Stimulated activated naive CD8-positive, alpha-beta T cell treated with anti-CD3 and anti-CD28 coated beads, Interleukin-15, amount 100 ng/mL, for 72 hours (primary cell): Measurements from ENCODE around the gene OR2T1.
A peak's percentile ranks its signal among the peaks of the same experiment; 100 is the strongest.
"Not testable (repeated sequence)": the region's sequence is repeated elsewhere in the genome, so short reads cannot be mapped to it uniquely, and the experiment has no call there.

ENCODE experiments used
- ATAC-seq: fragments of 150-1000 bp; cut with Tn5 transposase; 2 replicates; pipeline ENCODE4 v1.10.0; 2021; ENCODE audit warnings: mild to moderate bottlenecking, moderate library complexity
- DNase-seq, 2 donors: peaks; one replicate each; pipeline ENCODE4 v3.0.0; 2021 to 2022
- H3K27ac Mint-ChIP-seq, 2 donors: one replicate each; pipeline ENCODE4 v1.8.0; 2022; ENCODE audit warnings: mild to moderate bottlenecking in 2 of 2, mixed read lengths in 2 of 2, moderate library complexity in 2 of 2
- H3K27me3 Mint-ChIP-seq: one replicate; pipeline ENCODE4 v1.8.0; 2022; ENCODE audit warnings: mixed read lengths
- H3K4me1 Mint-ChIP-seq: one replicate; pipeline ENCODE4 v1.8.0; 2022; ENCODE audit warnings: mild to moderate bottlenecking, mixed read lengths
- H3K4me3 Mint-ChIP-seq, 2 donors: one replicate each; pipeline ENCODE4 v1.8.0; 2022; ENCODE audit warnings: mild to moderate bottlenecking in 2 of 2, mixed read lengths in 2 of 2, moderate library complexity in 1 of 2
- H3K9me3 Mint-ChIP-seq, 2 donors: one replicate each; pipeline ENCODE4 v1.8.0; 2022; ENCODE audit warnings: mixed read lengths in 2 of 2

The OR2T1 gene

DNA sequence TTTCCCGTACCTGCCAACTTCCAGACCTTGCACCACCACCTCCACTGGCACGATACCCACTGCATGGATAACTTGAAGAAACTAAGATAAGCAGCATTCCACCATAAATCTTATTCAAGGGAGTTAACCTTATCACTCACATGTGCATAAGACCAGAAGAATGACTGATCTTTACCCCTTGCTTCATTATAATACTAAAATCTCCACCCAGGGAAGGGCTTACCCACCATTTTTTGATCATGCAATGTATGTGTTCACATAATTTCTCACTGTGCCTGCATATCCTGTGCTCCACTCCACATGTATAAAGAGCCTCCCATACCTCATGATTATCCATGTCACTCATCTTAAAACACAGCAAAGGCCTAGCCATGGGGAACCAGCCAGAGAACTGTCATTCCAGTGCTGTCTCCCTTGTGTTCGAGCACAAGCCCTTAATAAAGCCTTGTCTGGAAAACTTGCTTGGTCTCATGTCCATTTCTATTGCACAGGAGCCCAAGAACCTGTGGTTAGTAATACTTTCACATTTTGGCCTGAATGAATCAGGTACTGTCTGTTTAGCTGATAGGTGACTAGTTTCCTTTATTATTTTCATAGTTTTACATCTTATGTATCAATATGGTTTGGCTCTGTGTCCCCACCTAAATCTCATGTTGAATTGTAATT, 24.8 kb downstream of the OR2T1 start:
- DNase-seq, ATAC-seq, H3K27me3 Mint-ChIP-seq, H3K4me3 Mint-ChIP-seq, H3K4me1 Mint-ChIP-seq, H3K27ac Mint-ChIP-seq: not testable (repeated sequence)
- H3K9me3 Mint-ChIP-seq = peaks cover 15 to 16% of the 10 kb centered on the region in 2 donors

DNA sequence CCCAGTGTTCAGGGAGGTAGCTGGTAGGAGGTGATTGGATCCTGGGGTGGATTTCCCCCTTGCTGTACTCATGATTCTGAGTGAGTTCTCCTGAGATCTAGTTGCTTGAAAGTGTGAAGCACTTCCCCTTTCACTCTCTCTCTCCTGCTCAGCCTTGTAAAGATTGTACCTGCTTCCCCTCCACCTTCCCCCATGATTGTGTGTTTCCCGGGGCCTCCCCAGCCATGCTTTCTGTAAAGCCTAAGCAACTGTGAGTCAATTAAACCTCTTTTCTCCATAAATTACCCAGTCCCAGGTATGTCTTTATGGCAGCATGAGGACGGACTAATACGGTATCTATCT, 25.3 kb downstream of the OR2T1 start:
- not testable (repeated sequence) for H3K4me1 Mint-ChIP-seq, H3K27ac Mint-ChIP-seq, H3K4me3 Mint-ChIP-seq, H3K27me3 Mint-ChIP-seq, DNase-seq, ATAC-seq
- H3K9me3 Mint-ChIP-seq = peaks cover 10 to 11% of the 10 kb centered on the region in 2 donors

DNA sequence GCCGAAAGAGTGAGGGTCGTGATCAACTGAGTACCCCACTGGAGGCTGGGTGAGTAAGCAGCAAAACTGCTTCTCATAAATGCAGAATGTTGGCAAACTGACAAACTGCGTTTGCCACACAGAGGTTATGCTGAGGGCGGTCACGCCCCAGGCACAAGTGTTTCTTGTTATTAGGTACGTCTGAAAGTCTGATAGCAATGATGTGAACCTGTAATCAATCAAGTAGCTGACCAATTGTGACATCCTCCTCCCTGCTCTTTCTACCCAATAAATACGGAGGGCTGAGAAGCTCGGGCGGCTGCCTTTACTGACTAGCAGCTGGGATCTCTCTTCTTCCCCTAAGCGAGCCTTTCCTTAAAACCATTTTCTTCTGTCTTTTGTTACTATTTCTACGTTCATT, 28.8 kb downstream of the OR2T1 start:
- H3K4me1 Mint-ChIP-seq, DNase-seq, H3K4me3 Mint-ChIP-seq, ATAC-seq, H3K27me3 Mint-ChIP-seq, H3K27ac Mint-ChIP-seq, H3K9me3 Mint-ChIP-seq: not testable (repeated sequence)

DNA sequence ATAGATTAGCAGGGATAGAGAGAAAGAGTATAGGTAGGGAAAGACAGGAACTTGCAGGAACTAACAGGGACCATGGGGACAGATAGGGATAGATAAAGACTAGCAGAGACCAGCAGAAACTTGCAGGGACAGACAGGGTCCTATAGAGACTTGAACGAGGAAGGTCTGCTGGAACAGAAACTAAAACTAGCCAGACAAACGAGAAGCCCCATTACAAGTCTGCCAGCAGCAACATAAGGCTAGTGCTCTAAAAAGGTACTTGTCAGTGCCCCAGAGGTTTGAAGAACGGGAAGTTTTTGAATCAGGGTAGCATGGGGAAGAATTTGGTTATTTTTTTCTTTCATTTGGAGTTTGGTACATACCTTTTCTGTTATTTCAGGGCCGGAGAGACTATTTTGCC, 29.4 kb downstream of the OR2T1 start:
- H3K27ac Mint-ChIP-seq, H3K4me3 Mint-ChIP-seq, ATAC-seq: not testable (repeated sequence)

DNA sequence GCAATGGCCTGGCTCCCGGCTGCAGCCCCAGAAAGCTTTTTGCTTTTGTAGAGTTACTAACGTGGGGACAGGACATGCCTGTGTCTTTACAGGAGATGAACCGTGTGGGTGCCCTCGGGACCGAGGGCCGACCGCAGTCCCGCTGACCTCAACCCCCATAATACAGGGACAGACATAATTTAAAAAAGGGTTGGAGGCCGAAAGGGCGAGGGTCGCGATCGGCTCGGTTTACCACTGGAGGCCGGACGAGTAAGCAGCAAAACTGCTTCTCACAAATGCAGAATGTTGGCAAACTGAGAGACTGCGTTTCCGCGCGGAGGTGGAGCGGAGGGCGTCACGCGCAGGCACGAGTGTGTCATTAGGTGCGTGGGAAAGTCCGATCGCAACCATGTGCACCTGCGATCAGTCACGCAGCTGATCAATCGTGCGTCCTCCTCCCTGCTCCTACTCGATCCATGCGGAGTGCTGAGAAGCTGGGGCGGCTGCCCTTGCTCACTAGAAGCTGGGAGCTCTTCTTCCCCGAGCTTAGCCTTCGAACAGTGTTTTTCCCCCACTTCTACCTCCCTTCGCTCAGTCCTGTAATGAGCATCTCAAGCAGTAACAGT, 31.1 kb downstream of the OR2T1 start:
- not testable (repeated sequence) for ATAC-seq, DNase-seq, H3K4me3 Mint-ChIP-seq, H3K4me1 Mint-ChIP-seq, H3K27ac Mint-ChIP-seq, H3K27me3 Mint-ChIP-seq, H3K9me3 Mint-ChIP-seq

More for the DNA sequence above, 29.4 kb downstream of the OR2T1 start:
- H3K4me1 Mint-ChIP-seq, H3K27me3 Mint-ChIP-seq, DNase-seq, H3K9me3 Mint-ChIP-seq: not testable (repeated sequence)

DNA sequence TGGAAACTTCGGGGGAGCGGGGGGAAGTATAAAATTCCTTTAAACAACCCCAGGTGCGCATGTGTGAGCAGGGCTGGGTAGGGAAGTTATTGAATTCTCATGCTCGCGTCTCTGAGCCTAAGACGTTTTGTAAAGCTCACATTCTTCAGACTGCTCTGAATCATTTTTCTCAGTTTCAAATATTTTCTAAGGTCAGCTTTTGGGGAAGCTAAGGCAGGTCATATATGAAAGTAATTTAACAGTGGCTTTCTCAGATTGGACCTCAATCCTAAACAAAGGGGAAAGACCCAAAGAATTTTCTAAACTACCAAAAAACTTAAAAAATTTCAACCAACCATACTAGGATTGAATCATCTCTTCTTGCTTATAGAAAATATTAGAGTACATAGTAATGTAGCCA, 32.1 kb downstream of the OR2T1 start:
- not testable (repeated sequence) for H3K9me3 Mint-ChIP-seq, H3K4me3 Mint-ChIP-seq, H3K27me3 Mint-ChIP-seq, DNase-seq, ATAC-seq, H3K4me1 Mint-ChIP-seq, H3K27ac Mint-ChIP-seq

DNA sequence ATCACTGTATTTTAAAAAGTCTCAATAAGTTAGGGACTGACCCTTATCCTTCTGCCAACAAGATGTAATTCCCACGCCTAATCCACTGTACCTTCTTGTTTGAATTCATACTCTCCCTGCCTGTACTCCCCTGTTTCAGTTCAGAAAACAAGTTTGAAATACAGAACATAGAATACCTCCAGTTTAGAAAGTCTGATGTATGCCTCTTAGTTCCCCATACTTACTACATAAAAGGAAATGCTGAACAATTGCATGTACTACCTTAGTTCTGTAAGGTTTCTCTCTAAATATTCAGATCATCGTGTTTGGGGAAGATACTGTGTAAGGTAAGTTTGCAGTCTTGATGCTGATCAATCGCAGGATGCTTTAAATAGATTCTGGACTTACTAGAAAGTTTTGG, 33.5 kb downstream of the OR2T1 start:
- not testable (repeated sequence) for DNase-seq, ATAC-seq, H3K27me3 Mint-ChIP-seq, H3K9me3 Mint-ChIP-seq, H3K4me3 Mint-ChIP-seq, H3K27ac Mint-ChIP-seq, H3K4me1 Mint-ChIP-seq

DNA sequence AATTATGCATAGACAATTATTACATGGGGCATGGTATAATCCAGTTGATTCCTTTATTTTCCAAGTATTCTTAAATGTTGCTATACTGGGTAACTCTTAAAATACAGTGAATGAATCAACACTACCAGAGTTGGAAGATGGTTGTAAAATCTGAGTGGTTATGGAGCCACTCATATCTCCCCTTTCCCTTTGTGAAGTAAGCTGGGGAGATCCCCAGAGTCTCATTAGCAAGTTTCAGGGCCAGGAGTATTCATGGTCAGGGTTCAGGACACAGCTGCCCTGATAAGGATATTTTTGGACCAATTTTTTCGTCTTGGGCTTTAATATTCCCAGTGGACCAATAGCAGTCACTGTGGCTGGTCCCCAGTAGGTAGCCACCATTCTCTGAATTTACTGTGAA, 35.8 kb downstream of the OR2T1 start:
- not testable (repeated sequence) for H3K27ac Mint-ChIP-seq, DNase-seq, H3K4me3 Mint-ChIP-seq, H3K9me3 Mint-ChIP-seq, H3K27me3 Mint-ChIP-seq, ATAC-seq, H3K4me1 Mint-ChIP-seq

DNA sequence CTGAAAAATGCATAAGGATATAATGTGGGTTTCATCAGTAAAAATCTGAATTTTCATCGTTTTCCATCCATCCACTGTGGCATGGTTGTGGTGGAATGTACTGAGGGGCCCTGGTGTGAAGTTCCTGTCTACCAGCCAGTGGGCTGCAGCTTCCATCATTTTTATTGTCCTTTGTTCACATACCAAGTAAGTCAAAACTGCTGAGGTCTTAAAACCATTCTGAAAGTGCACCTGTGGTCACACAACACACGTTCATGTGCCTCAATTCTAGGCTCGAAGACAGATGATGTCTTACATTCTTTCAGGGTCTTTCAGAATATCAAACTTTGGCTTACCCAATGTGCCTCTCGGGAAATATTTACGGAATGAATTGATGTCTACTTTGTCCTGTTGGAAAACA, 36.4 kb downstream of the OR2T1 start:
- not testable (repeated sequence) for H3K4me3 Mint-ChIP-seq, DNase-seq, H3K27ac Mint-ChIP-seq, ATAC-seq, H3K27me3 Mint-ChIP-seq, H3K9me3 Mint-ChIP-seq, H3K4me1 Mint-ChIP-seq

DNA sequence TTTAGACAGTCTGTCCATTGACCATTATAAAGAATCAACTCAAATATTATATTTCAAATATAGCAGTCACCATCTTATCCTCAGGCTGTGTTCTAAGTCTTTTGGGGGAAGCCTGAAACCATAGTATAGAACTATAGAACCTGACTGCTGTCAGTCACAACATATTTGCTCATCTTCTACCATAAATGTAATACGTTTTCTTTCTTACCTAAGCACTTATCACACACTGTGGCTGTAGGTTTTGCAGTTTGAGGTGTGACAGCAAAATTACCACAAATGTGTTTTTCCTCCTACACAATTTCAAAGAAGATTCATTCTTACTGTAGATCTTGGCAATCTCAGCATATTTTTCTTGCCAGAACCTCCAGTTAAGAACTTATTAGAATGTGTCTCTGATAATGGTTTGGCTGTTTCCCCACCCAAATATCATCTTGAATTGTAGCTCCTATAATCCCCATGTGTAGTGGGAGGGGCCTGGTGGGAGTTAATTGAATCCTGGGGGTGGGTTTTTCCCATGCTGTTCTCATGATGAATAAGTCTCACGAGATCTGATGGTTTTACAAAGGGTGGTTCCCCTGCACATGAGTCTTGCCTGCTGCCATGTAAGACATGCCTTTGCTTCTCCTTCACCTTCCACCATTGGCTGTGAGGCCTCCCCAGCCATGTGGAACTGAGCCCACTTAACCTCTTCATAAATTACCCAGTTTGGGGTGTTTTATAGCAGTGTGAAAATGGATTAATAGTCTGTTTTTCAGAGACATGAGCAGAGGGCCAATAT, 39.8 kb downstream of the OR2T1 start:
- not testable (repeated sequence) for H3K27ac Mint-ChIP-seq, H3K4me3 Mint-ChIP-seq, H3K27me3 Mint-ChIP-seq, H3K4me1 Mint-ChIP-seq, H3K9me3 Mint-ChIP-seq, DNase-seq
- peak; percentile 45 for ATAC-seq

DNA sequence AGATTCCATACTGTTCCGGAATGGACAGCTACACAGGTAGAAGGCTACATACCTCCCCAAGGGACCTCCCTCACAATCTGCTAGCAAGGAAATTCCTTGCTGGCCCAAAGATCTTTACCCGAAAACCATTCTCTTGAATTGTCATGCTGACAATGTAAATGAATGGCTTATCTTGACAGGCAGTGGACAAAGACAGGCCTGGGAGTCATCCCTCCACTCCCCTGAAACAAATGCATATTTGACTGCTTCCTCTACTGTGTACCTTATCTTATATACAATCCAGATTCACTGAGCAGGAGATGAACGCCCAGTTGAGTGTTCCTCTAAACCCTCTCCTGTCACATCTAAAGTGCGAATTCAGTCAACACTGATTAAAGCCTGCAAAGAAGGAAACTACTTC, 41.8 kb downstream of the OR2T1 start:
- ATAC-seq, DNase-seq, H3K27me3 Mint-ChIP-seq, H3K9me3 Mint-ChIP-seq, H3K4me3 Mint-ChIP-seq, H3K27ac Mint-ChIP-seq, H3K4me1 Mint-ChIP-seq: not testable (repeated sequence)

DNA sequence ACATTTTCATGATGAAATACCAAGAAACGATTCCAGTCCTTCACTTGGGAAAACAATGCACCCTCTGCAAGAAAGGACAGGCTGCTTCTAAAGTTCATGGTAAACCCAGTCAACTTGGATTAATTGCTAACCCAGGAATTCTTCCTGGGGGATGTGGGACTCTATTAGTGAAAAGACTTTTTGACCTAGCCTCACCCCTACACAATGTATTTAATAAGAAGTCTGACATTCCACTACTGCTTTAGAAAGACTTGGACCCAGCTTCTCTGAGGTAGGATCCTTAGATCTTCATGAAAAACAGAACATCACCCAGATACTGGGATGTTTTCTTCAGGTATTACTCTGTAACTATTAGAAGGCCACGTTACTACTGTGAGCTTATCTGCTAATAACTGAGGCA, 42.6 kb downstream of the OR2T1 start, which contains the start of gene OR2T2:
Gene OR2T2 (plus strand): TSS at position 239 of the 400 bp plus-strand sequence. CDS start 7,161 bp downstream, outside the sequence.
- not testable (repeated sequence) for H3K4me3 Mint-ChIP-seq, H3K27me3 Mint-ChIP-seq, H3K4me1 Mint-ChIP-seq, DNase-seq, H3K27ac Mint-ChIP-seq, ATAC-seq, H3K9me3 Mint-ChIP-seq

DNA sequence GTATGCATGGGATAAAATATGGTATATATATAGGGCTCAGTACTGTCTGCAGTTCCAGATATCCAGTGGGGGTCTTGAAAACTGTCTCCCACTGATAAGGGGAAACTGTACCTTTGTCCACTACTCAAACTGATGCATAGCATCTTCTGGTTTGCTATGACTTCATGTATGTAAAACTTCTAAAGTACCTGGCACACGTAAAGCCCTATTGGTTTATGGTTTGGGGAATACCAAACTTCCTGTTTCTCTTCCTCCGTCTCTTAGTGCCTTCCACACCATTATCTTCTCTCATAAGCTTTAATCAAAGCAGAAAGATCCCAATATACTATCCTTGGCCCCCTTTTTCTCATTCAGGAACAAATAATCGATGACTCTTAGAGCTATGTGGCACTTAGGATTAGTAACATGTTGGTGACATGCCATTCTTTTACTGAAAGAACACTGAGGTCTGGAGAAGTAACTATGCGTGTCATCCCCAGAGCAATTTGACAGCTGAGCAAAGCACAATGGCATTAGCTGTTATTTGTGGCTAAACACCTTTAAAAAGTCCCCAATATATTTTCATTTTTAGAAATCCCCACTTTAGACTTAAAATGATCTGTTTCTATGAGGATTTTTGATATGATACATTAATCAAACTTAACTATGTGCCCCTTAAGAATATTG, 45.7 kb downstream of the OR2T1 start:
- not testable (repeated sequence) for H3K4me3 Mint-ChIP-seq, H3K9me3 Mint-ChIP-seq, H3K4me1 Mint-ChIP-seq, H3K27ac Mint-ChIP-seq, DNase-seq, H3K27me3 Mint-ChIP-seq
- peak; percentile 70 for ATAC-seq

DNA sequence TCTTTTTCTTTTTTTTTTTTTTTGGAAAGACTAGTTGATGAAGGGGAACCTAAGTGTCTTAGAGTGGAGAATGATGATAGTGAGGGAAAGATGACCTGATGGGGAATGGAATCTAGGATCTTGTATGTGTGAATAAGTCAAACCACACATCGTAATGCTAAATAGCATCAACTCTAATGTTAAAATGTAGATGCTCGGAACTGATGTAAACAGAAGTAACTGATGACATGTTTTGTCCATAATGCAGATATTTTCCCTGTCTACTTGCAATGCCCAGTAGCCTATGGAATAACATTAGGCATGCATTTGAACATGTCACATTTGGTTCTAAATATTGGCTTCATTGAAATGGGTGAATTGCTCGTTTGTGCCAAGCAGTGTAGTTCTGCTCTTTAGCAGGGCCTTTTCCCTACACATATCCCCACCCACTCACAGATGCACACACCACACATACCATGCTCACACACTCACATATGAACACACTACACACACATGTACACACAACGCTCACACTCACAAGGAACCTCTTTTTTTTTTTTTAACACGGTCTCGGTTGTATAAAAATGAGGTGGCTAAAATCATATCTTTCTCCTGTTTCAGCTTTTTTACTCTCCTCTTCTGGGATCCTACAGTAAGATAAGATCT, 47.1 kb downstream of the OR2T1 start:
- DNase-seq, H3K4me1 Mint-ChIP-seq, H3K4me3 Mint-ChIP-seq, H3K27me3 Mint-ChIP-seq, H3K27ac Mint-ChIP-seq, ATAC-seq, H3K9me3 Mint-ChIP-seq: not testable (repeated sequence)

DNA sequence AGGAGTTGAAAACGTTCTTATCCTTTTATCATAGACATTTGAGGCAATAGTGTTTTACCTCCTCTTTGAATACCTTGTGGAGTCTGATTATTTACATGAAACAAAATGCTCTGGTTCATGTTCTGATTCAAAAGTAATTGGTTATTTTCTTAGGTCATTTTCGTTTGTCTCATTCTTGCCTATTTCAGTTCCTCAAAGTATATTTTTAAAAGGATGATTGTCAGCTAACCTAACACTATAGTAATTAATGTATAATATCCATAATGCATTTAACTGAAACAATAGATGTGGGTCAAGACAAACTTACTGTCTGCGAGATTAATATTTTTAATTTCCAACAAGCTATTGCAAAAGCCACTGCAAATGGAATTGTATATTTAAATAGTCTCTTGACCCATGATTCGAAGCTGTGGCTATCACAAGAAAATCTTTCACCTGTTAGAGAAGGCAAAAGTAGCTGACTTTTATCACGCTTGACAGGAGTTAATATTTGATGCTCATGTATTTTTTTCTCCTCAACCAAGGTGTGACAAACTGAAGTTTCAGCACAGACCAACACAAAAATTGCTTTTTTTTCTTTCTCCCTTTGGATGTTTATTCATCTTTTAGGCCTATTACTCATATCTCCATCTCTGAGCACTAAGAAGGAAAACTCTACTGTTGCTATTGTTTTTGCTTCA, 47.8 kb downstream of the OR2T1 start:
- H3K27ac Mint-ChIP-seq, H3K27me3 Mint-ChIP-seq, ATAC-seq, H3K4me1 Mint-ChIP-seq, H3K9me3 Mint-ChIP-seq, H3K4me3 Mint-ChIP-seq, DNase-seq: not testable (repeated sequence)
